RWPE2 (cell line): ENCODE measurements around the gene DHX34.
"Not testable (repeated sequence)": the region's sequence is repeated elsewhere in the genome, so short reads cannot be mapped to it uniquely, and the experiment has no call there.

Experiments
- ATAC-seq: fragments of 200-7000 bp; cut with Tn5 transposase; 3 replicates; pipeline ENCODE4 v1.9.1; 2021; ENCODE audit warnings: low read depth
- DNase-seq: peaks from one replicate; pipeline ENCODE4 v3.0.0-alpha.2; 2020; ENCODE audit warnings: low spot score
- H3K27ac ChIP-seq: fragments of 450-650 bp; 2 replicates; pipeline ENCODE4 v1.5.1; 2017; ENCODE audit warnings: mild to moderate bottlenecking; ENCODE audit not compliant: poor library complexity, severe bottlenecking
- H3K27me3 ChIP-seq: fragments of 250-450 bp; sonication (Bioruptor Pico); 2 replicates; pipeline ENCODE4 v1.5.1; 2021; ENCODE audit warnings: mild to moderate bottlenecking, moderate library complexity; ENCODE audit not compliant: insufficient read depth, poor library complexity, severe bottlenecking
- H3K36me3 ChIP-seq: fragments of 250-450 bp; sonication (Bioruptor Pico); 2 replicates; pipeline ENCODE4 v1.5.1; 2020; ENCODE audit warnings: low read depth, mild to moderate bottlenecking, moderate library complexity
- H3K4me1 ChIP-seq: fragments of 250-450 bp; sonication (Bioruptor Pico); 2 replicates; pipeline ENCODE4 v1.5.1; 2021; ENCODE audit warnings: mild to moderate bottlenecking, moderate library complexity; ENCODE audit not compliant: insufficient read depth, poor library complexity, severe bottlenecking
- H3K4me3 ChIP-seq: fragments of 250-450 bp; sonication (Bioruptor Pico); 2 replicates; pipeline ENCODE4 v1.5.1; 2021; ENCODE audit warnings: mild to moderate bottlenecking, moderate library complexity; ENCODE audit not compliant: severe bottlenecking
- H3K9me3 ChIP-seq: fragments of 250-450 bp; sonication (Bioruptor Pico); 2 replicates; pipeline ENCODE4 v1.5.1; 2021; ENCODE audit warnings: mild to moderate bottlenecking, moderate library complexity; ENCODE audit not compliant: severe bottlenecking
- CTCF ChIP-seq: fragments of 450-650 bp; IDR thresholded peaks from one replicate; pipeline ENCODE4 v1.5.1; 2017; ENCODE audit warnings: mild to moderate bottlenecking, moderate library complexity; ENCODE audit not compliant: poor library complexity, severe bottlenecking

The DHX34 gene

GRCh38 chr19:47348819-47349795, at the start of gene DHX34:
Gene DHX34, plus strand, starts transcription at chr19:47349315. Its CDS starts 3,716 bp downstream, at chr19:47353031.
- ATAC-seq (peak; percentile 97), DNase-seq (peak; percentile 96)
- Histone ChIP-seq H3K27me3 (no peaks in the 10 kb centered on the region), H3K27ac (peak within 1 kb of the TSS; percentile 12), H3K36me3 (peaks cover 16% of the 10 kb centered on the region), H3K9me3 (no peaks in the 10 kb centered on the region), H3K4me3 (peak within 1 kb of the TSS; percentile 70), H3K4me1 (no peaks in the 10 kb centered on the region)
- peak; percentile 99 for TF ChIP-seq CTCF

- H3K27ac ChIP-seq, H3K4me3 ChIP-seq, H3K9me3 ChIP-seq, H3K4me1 ChIP-seq, DNase-seq, H3K27me3 ChIP-seq, ATAC-seq, H3K36me3 ChIP-seq: not testable (repeated sequence)
These were observed 48.2 kb upstream of the DHX34 start for GRCh38 chr19:47300867-47301266.

GRCh38 chr19:47302249-47302648, 46.9 kb upstream of the DHX34 start:
- TF ChIP-seq CTCF = no peak
- H3K9me3 ChIP-seq = no peaks in the 10 kb centered on the region
- no peaks in the 10 kb centered on the region for H3K27me3 ChIP-seq
- DNase-seq (no peak), ATAC-seq (no peak)
- no peaks in the 10 kb centered on the region for H3K36me3 ChIP-seq
- H3K4me1 ChIP-seq = no peaks in the 10 kb centered on the region
- H3K27ac ChIP-seq = no peak overlapping the region
- no peak overlapping the region for H3K4me3 ChIP-seq

GRCh38 chr19:47303966-47304365, 45.1 kb upstream of the DHX34 start:
- no peak overlapping the region for H3K27ac ChIP-seq
- TF ChIP-seq CTCF = no peak
- H3K4me1 ChIP-seq = peaks cover 2% of the 10 kb centered on the region
- ATAC-seq = no peak
- H3K36me3 ChIP-seq = no peaks in the 10 kb centered on the region
- no peak overlapping the region for H3K4me3 ChIP-seq
- no peak for DNase-seq
- no peaks in the 10 kb centered on the region for H3K27me3 ChIP-seq
- no peaks in the 10 kb centered on the region for H3K9me3 ChIP-seq

GRCh38 chr19:47305309-47305751, 43.8 kb upstream of the DHX34 start:
- Histone ChIP-seq H3K4me3 (no peak overlapping the region), H3K27me3 (no peaks in the 10 kb centered on the region), H3K27ac (no peak overlapping the region), H3K9me3 (no peaks in the 10 kb centered on the region), H3K4me1 (peaks cover 3% of the 10 kb centered on the region), H3K36me3 (no peaks in the 10 kb centered on the region)
- peak; percentile 96 for TF ChIP-seq CTCF
- peak; percentile 67; the same call in 2 of the 3 replicates for ATAC-seq
- DNase-seq = no peak
